T-helper 22 cell (primary cell): ENCODE data around the gene SCAI.
"Not testable (repeated sequence)": the region's sequence is repeated elsewhere in the genome, so short reads cannot be mapped to it uniquely, and the experiment has no call there.

Experiments
- DNase-seq: peaks from one replicate; pipeline ENCODE4 v3.0.0-alpha.2; 2020; ENCODE audit warnings: low read depth

Gene SCAI

GRCh38 chr9:125143377-125144090 lies at the start of gene SCAI:
TSS of gene SCAI (minus strand) at chr9:125143528. CDS start at chr9:125143437, 91 bp downstream.
- peak; percentile 98 for DNase-seq

- no peak for DNase-seq
Observed at GRCh38 chr9:125190361-125190801, 47.1 kb upstream of the SCAI start.

DNA sequence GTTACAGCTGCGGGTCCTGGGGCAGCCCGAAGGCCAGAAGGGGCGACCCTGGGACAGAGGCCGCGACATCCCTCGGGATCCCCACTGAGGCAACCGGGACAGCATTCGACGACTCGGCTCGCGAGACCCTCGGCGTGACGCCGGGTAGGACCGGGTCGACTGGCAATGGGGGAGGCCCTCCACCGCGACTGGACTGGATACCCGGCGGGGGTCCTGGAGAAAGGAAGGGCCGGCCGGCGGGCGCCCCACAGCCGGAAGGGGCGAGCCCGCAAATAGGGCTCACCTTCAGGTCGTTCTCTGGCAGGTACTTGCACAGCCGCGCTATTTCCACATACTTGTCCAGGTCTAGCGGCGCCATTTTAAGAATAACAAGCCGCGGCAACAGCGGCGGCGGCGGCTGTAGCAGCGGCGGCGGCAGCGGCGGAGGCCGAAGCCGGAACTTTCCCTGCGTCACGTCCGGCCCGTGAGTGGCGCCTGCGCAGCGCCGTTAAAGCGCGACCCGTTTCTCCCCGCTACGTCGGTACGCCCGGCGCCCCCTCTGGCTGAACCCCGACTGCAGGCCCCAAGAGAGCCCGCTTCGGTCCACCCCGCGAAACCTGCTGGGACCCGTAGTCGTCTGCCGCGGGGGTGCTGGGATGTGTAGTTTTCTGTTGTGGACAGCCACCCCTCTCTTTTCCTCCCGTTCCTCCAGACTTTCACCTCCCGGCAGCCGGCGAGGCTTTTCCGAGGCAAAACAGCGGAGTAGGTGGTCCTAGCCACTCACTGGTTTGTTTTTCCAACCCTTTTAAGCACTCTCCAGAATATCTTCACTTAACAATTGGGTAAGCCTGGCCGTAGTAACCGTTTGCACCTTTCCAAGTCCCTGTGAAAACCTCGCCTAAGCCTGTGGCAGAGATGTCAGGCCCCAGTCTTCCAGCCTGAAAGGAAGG lies 46.3 kb upstream of the SCAI start, which contains the start of gene PPP6C:
PPP6C (minus strand) TSS at position 443 of the 929 bp plus-strand sequence; CDS start at position 358, 85 bp downstream.
- DNase-seq: peak; percentile 95

- no peak for DNase-seq
Observed at GRCh38 chr9:125189011-125189360, 45.7 kb upstream of the SCAI start.

GRCh38 chr9:125183561-125183960 lies 40.2 kb upstream of the SCAI start:
- no peak for DNase-seq

- DNase-seq: no peak
Observed at GRCh38 chr9:125183054-125183453, 39.7 kb upstream of the SCAI start.

DNA sequence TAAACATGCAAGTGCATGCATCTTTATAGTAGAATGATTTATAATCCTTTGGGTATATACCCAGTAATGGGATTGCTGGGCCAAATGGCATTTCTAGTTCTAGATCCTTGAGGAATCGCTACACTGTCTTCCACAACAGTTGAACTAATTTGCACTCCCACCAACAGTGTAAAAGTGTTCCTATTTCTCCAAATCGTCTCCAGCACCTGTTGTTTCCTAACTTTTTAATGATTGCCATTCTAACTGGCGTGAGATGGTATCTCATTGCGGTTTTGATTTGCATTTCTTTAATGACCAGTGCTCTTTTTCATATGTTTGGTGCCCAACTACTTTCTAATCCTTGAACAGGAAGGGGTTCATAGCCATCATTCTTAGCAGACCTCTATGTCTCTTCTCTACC lies 38.4 kb upstream of the SCAI start:
- not testable (repeated sequence) for DNase-seq

GRCh38 chr9:125180876-125181275 lies 37.5 kb upstream of the SCAI start:
- DNase-seq: no peak

- not testable (repeated sequence) for DNase-seq
Observed at GRCh38 chr9:125179776-125180175, 36.4 kb upstream of the SCAI start.

GRCh38 chr9:125177888-125178287 lies 34.6 kb upstream of the SCAI start:
- DNase-seq: no peak

GRCh38 chr9:125176636-125177035 lies 33.3 kb upstream of the SCAI start:
- DNase-seq: no peak

GRCh38 chr9:125172031-125172755 lies 28.9 kb upstream of the SCAI start:
- no peak for DNase-seq

- no peak for DNase-seq
Observed at GRCh38 chr9:125169895-125170294, 26.6 kb upstream of the SCAI start.

DNA sequence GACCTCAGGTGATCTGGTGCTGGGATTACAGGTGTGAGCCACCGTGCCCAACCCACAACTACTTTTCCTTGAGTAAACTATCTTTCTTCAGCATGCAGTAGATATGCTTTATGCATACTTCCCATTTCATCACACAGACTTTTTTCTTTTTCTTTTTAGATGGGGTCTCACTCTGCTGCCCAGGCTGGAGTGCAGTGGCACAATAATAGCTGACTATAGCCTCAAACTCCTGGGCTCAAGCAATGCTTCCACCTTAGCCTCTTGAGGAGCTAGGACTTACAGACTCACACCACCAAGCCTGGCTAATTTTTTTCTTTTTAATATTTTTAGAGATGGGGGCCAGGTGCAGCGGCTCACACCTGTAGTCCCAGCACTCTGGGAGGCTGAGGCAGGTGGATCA lies 23.4 kb upstream of the SCAI start:
- no peak for DNase-seq

DNA sequence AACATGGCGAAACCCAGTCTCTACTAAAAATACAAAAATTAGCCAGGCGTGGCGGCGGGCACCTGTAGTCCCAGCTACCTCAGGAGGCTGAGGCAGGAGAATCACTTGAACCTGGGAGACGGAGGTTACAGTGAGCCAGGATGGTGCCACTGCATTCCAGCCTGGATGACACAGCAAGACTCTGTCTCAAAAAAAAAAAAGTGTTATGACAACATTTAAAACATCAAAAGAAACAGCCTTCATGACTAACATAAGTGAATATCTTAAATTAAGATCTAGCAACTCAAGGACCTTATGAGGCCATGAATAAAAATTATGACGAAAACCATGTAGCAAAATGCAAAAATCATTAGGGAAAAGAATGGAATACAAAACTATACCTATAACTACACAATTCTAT lies 19.6 kb upstream of the SCAI start:
- not testable (repeated sequence) for DNase-seq

GRCh38 chr9:125161284-125161918 lies 18.1 kb upstream of the SCAI start:
- no peak for DNase-seq

DNA sequence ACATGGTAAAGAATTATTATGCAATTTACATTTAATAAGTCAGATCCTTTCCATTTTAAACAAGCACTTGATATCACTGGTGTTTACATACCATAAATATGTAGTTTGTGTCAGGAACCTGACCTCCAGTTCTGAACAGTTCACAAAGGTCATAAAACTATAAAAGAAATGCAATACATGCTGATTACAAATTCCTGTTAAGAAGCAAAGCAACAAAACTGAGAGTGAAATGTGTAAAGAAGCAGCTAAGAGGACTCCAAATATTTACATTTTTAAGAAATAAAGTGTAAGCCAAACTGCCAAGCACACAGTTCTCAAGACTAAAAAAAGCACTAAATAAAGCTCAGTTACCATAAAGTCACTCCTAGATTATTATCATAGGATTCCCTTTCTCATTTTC lies 17.4 kb upstream of the SCAI start:
- no peak for DNase-seq

DNA sequence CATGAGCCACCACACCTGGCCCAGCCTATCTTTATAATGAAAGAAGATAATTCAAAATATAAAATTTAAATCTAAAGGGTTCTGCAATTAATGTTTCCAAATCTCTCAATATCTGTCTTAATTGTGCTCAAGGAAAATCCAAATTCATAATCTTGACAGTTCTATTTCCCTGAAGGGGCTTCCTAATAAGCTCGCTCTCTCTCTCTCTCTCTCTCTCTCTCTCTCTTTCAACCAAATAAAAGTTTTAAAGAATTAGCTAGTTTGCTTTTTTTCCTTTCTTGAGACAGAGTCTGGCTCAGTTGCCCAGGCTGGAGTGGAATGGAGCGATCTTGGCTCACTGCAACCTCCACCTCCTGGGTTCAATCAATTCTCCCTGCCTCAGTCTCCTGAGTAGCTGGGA lies 13.2 kb upstream of the SCAI start:
- DNase-seq: no peak

- no peak for DNase-seq
Observed at GRCh38 chr9:125153712-125154367, 10.5 kb upstream of the SCAI start.

- DNase-seq: no peak
Observed at GRCh38 chr9:125151730-125152129, 8.4 kb upstream of the SCAI start.
